HG03025 (cell line): ENCODE results near the gene ABHD6.
"Not testable (repeated sequence)": the region's sequence is repeated elsewhere in the genome, so short reads cannot be mapped to it uniquely, and the experiment has no call there.

Experiments used
- ATAC-seq: cut with Tn5 transposase; IDR thresholded peaks from one replicate; pipeline ENCODE4 v1.9.1; 2021; ENCODE audit warnings: mild to moderate bottlenecking, moderate library complexity; ENCODE audit not compliant: unreplicated experiment, low FRiP score

Gene ABHD6, protein sequence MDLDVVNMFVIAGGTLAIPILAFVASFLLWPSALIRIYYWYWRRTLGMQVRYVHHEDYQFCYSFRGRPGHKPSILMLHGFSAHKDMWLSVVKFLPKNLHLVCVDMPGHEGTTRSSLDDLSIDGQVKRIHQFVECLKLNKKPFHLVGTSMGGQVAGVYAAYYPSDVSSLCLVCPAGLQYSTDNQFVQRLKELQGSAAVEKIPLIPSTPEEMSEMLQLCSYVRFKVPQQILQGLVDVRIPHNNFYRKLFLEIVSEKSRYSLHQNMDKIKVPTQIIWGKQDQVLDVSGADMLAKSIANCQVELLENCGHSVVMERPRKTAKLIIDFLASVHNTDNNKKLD

DNA sequence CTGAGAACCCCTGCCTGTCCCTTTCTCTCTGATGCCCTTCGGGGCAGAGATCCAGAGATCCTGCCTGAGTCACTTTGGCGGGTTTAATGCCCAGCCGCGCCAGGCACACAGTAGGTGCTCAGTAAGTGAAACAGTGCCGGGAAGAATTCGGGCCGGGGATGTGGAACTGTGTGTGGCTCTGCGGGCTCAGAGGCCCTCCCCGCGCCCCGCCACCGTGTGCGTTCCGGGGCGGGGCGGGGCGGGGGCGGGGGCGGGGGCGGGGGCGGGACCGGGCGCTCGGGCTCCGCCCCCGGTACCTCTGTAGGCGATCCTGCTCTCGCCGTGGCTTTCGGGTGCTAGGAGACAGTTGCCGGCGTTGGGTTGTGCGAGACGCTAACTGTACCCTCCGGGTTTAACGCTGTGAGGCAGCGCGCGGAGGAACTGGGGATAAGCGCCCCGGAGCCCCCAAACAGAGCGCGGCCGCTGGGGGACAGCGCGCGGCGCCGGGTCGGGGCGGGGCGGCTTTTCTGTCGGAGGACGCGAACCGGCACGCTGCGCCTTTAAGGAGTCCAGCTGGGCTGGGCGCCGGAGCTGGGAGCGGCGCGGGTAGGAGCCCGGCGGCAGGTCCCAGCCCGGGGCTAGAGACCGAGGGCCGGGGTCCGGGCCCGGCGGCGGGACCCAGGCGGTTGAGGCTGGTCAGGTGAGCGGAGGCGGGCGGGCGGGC lies at the start of gene ABHD6:
Gene ABHD6, plus strand, starts transcription at position 555 of the 703 bp plus-strand sequence. CDS start 18,795 bp downstream, outside the sequence.
- ATAC-seq, result peak; percentile 77

DNA sequence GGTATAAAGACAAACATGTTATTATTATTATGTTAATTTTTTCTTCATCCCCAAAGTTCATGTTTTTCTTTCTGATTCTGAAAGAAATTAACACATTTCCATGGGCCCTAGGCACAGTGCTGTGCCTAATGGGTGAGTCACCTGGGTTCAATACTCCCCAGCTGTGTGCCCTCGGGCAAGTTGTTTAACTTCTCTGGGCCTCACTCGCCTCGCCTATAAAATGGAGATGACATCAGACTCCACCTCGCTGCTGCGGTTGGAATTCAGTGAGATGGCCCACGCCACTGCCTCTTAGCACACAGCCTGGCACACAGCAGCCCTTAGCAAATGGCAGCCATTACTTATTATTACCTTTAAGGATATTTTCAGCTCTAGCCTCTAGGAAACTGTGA lies 49.4 kb upstream of the ABHD6 start:
- ATAC-seq, result no peak

DNA sequence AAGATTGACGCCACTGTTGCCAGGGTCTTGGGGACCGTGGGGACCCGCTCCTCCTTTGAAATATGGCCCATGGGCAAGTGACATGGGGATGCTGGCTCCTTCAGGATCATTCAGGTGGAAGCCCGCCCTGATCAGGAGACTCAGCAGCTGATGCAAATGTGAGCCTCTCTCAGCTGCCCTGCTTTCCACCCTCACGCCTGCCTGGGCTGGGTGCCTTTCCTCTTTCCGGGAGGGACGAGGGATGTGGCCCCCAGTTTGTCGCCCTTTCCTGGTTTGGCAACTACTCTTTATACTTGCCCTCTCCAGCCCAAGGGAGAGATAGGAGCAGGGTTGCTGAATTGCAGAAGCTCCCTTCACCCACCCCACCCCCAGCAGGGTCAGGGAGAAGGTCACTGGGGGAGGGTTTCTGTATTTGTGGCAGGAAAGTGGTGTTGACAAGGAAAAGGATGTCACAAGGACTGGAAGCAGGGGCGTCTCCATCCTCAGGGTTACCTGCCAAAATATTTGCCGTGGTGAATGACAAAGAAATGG lies 48.6 kb upstream of the ABHD6 start:
- ATAC-seq, result no peak

DNA sequence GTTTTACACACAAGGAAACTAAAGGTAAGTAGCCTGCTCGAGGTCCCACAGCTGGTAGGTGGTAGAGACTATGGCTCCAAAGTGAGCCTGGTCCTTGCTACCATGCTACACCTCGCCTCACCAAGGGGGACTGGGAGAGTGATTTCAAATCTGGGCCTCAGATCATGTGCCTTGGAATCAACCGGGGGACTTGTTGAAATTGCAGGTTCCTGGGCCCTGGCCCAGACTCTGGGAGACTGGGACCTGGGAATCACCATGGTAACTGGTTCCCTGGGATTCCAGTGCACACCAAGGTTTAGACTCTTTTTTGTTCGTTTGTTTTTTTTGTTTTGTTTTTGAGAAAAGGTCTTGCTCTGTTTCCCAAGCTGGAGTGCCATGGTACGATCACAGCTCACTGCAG lies 47.9 kb upstream of the ABHD6 start:
- ATAC-seq, result no peak

DNA sequence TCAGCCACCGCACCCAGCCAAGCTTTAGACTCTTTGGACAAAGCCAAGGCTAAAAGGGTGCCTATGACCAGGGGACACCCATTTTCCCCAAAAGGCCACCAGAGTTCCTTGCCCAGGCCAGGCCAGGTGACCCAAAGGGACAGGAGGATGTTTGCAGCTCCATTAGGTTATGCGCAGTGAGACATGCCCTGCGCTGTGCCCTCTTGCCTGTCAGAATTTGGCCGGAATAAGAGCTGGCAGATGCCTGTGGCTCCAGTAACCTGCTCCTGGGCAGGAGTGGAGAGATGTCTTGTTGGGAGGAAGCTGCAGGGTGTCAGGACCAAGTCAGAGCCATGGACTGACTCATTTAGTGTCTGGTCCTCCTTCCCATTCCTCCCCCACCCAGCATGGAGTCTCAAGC lies 47.3 kb upstream of the ABHD6 start:
- ATAC-seq, result no peak

DNA sequence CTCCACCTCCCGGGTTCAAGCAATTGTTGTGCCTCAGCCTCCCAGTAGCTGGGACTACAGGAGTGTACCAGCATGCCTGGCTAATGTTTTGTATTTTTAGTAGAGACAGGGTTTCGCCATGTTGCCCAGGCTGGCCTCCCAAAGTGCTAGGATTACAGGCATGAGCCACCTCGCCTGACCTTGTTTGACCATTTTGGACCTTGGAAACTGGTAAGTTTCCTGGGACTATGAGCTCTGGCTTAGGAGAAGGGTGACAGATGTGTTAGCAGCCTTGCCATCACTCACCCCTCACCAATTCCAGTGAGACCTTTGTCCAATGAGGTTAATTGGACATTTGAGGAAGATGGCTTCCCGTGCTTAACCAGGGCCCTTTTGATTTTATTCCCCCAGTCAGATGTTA lies 46.7 kb upstream of the ABHD6 start:
- no peak for ATAC-seq

DNA sequence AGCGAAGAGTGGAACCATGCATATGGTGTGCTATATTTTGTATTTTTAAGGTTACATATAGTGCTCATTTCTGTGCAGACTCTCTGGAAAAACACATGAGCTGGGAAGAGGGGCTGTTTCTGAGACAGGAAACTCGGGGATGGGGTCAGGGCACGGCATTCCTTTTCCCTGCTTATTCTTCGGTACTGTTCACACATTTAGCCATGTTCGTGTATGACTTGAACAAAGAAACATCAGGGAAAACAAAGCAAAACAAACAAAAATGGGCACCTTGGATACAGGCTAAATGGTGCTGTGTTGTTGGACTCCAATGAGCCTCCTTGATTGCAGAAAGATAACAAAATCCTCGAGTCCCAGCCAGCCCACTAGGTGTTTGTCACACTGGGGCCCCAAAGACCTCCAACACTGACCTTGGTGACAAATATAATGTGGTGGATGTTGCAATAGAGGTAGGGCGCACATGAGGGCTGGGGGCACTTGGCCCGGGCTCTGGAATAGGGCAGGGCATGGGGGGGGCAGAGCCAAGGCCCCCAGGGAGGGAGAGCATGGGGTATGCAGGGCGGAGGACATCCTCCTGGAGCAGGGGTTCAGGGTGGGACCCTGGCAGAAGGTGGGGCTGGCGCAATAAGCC lies 46.1 kb upstream of the ABHD6 start:
- ATAC-seq, result no peak

DNA sequence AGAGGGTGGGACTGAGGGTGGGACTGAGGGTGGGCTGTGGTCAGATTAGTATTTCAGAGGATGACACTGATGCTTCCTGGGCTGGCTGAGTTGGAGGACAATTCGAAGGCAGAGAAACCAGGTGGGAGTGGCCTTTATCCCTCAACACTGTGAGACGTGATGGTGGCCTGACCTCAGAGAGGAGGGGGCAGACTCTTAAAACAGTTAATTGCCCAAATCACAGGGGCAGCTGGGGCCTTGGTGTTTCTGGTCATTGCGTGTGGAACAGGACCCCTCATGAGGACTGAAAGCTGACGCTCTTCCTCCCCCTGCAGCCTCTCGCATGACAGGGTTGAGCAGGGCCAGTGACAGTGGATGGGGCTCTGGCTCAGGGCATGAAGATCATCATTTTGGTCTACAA lies 45.5 kb upstream of the ABHD6 start:
- no peak for ATAC-seq

DNA sequence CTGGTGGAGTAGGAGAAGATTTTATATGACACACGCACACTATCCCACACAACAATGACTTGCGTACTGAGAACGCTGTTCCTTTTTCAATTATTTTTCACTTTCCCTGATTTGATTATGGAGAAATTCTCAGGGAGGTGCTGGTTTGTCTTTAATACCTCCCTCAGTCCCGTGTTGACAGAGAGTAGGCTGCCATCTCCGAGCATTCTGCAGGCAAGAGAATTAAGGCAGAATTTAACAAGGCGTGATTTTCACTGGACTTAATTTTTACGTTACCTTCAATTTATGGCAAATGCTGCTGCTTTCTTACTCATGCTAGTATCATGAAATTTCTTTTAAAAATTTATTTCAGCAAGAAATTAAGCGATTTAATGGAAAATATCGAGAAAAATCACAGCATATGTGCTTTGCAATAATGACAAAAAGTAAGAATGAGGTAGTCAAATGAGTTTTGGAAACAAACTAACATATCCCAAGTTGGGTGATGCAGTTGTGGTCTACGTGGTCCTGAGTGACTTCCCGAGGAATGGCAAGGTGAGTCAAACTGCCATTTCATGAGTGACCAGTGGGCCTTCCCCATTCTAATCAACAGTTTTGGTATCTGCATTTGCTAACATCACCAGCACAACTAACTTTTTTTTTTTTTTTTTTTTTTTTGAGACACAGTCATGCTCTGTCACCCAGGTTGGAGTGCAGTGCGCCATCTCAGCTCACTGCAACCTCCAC lies 43.7 kb upstream of the ABHD6 start:
- ATAC-seq, result no peak

DNA sequence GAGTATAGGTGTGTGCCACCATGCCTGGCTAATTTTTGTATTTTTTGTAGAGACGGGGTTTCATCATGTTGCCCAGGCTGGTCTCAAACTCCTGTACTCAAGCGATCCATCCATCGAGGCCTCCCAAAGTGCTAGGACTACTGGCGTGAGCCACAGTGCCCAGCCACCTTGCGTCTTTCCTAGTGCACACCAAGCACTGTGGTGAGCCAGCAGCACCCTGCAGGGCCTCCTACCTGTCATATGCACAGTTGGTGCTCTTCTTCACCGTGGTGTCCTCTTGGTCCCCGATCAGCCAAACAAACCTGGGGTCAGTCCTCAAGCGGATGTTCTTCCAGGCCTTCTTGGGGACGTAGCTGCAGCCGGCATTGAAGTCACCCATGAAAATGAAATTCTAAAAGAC lies 40.0 kb upstream of the ABHD6 start:
- ATAC-seq, result no peak

DNA sequence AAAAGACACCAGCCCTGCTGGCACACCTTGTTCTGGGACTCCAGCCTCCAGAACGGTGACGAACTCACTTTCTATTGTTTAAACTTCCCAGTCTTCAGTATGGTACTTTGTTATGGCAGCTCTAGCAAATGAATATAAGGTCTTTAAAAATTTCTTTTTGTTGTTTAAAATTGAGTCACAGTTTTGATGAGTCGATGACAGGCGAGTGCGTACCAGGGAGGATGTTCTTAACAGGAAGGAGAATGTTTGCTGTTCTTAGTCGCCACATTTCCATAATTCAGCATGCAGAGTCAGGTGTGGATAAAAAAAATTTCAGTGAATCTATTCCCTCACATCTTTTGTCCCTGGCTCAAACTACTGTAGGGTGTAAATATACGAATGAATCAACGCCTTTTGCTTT lies 39.2 kb upstream of the ABHD6 start:
- ATAC-seq, result no peak

DNA sequence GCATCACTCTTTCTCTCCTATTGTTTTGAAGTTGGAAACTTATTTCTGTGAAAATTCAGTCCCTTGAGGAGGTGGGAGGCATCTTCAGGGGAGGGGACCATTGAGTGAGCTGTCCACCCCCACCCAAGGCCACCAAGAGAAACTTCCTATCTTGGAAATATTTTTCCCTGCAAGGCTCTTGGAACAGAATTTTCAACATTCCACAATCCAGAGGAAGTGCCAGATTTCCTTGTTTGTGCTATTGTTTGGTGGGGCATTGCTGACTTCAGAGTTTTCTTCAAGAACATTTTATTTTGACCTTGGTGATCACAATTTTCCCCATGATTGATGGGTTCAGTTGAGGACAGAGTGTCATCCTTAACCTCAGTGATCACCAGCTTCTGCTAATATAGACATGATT lies 38.8 kb upstream of the ABHD6 start:
- ATAC-seq, result no peak

DNA sequence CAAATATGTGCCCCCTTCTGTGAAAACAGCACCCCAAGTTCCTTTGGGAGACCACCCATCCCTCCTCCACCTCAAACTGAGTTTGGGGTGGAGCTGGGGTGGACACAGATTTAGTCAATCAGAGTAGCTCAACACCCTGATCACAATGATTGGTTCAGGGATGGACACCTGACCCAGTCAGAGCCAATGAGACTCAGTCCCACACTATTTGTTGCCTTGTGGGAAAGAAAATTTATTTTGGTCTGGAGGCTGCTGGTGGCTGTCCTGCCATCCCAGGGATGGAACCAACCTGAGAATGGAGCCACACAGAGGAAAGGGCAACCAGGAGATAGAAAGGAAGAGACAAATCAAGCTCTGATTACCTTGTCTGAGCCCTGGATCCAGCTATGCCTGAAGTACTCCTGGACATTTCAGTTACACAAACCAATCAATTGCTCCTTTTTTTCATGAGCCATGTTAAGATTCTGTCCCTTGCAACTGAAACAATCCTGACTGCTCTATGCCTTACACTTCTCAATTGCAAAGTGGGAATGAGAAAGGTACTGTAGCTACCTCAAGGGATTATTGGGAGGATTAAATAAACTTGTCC lies 37.4 kb upstream of the ABHD6 start:
- no peak for ATAC-seq

DNA sequence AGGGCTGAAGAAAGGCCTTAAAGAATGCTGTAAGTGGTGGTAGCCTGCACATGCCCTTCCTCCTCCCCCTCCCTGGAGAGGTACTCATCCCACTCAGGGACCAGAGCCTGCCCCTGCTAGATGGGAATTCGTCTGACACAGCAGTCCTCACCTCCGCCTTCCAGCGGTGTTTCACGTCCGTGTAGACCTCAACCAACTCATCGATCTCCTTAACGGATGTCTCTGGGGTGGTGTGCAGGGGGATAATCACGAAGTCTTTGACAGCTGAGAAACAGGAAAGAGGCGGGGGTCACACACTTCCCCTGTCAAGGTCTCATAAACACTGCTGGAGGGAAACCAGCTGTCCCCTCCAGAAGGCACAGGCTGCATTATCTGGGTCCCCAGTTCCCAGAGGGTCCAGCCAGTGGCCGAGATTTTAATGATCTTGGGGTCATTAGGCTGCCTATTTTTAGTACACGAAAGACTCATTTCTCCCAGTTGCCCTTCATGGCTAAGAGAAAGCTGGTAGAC lies 36.7 kb upstream of the ABHD6 start:
- no peak for ATAC-seq

DNA sequence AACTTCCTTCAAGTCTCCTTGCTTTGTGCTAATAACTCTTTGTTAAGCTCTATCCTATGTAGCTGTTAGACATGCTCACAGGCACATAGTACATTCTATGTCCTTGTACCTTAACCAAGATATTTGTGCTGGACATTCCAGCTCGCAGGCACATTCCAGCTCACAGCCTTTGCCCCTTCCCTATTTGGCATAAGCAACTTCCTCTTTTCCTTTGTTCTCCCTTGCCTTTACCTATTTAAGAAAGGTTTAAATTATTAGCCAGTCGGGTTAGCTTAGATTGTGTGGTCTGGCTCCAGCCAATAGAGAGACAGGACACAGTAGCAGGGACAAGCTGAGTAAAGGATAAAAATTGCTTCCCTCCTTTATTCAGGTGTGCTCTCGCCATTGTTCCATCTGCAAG lies 36.1 kb upstream of the ABHD6 start:
- not testable (repeated sequence) for ATAC-seq

DNA sequence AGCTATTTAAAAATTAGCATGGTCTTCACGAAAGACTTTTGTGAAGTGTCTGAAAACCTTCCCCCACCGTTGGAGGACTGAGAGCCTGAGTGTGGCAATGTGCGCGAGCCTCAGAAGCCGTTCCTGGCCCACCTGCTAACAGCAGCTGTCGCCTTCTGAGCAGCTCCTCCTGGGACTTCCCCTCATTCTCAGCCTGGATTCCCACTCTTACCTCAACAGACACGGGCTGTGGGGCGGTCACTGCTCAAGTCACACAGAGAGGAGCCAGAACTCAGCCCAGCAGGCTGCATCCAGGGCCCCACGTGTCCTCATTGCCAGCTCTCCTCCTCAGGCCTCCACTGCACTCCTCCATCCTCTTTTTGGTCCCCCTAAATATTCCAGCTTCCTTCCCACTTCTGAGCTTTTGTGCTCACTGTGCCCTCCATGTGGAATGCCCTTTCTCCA lies 34.7 kb upstream of the ABHD6 start:
- no peak for ATAC-seq

DNA sequence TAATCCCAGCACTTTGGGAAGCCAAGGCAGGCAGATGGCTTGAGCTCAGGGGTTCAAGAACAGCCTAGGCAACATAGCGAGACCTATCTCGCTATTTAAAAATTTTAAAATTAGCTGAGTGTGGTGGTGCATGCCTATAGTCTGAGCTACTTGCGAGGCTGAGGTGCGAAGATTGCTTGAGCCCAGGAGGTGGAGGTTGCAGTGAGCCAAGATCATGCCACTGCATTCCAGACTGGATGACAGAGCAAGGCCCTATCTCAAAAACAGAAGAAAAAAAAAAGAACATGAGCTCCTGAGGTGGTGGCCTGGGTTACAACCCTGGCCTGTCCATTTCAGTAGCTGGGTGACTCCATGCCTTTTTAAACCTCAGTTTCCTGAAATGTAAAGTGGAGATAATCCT lies 34.1 kb upstream of the ABHD6 start:
- no peak for ATAC-seq

DNA sequence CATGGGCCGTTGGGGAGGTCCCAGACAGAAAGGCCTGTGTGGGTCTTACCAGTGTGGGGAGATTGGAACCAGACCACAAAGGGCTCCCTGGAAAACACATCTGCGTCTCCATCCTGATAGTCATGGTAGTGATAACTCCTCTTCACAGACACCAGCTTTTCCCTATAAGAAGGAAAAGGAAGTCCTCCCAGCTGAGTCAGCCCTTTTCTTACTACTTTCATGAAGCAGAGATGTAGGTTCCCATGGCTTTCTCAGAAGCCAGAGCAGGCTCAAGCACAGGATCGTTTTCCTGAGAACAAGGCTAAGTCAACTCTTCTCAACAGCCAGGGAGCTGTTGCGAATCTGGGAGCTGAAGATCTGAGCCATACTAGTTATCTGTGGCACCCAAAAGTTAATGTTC lies 32.9 kb upstream of the ABHD6 start:
- ATAC-seq, result no peak

DNA sequence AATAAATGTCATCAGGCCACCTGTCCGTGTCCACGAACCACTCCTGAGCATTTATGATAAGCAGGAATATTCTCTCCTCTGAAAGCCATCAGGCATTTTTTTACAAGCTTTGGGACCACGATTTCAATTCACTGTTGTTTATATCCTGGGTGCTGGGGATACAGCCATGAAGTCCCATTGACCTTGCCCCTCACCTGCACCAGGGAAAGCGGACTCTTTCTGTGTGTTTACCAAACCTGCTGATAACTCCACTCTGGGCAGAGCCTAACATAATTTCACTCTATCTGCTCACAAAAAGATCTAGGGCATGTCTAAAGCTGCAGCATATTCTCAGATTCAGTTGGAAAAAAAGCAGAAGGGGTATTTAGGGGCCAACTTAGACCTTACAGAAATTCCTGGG lies 31.6 kb upstream of the ABHD6 start:
- ATAC-seq, result no peak

DNA sequence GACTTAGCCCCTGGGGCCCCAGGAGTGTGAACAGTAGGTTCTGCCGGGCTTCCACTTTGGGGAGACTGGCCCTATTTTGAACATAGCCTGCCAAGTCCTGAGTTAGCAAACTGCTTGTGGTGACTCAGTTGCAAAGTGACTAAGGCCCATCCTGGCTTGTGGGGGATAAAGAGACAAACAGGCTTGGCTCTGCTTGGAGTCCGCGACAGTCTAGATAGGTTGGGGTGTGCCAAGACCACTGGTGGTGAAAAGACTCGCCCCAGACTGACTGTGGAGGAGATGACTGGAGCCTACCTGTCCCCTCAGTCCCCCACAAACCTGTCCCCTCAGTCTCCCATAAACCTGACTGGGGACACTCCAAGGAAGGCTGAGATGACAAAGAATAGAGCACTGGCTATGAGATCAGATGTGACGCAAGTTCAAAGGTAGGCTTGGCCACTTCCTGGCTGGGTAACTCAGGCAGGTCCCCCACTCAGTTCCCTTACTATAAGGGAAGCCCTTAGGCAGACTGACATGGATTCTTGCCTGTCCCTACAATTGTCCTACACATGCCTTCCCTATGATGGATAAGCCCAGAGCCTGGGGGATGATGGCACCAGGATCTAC lies 31.1 kb upstream of the ABHD6 start:
- no peak for ATAC-seq
